ENCODE data around the gene SLC10A4.

SLC10A4 gene

DNA sequence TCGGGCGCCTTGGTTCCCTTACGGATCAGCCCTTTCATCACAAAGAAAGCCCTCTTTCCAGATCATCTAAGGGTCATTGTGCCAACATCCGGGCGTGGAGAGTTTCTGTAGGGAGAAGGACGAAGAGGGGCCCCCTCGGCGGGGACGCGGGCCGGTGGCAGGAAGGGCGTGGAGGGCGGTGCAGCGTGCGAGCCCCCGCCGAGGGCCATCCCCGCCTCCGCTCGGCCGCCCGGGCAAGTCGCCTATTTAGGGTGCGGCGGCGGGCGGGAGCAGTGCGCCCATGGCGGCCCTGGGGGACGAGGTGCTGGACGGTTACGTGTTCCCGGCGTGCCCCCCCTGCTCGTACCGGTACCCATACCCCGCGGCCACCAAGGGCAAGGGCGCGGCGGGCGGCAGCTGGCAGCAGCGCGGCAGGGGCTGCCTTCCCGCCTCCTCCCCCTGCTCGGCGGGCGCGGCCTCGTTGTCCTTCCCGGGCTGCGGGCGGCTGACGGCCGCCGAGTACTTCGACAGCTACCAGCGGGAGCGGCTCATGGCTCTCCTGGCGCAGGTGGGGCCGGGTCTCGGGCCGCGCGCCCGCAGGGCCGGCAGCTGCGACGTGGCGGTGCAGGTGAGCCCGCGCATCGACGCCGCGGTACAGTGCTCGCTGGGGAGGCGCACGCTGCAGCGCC is 7.0 kb downstream of the SLC10A4 start, which contains the start of gene ZAR1:
Gene ZAR1 (plus strand): TSS at position 241 of the 668 bp plus-strand sequence. CDS start 40 bp downstream, at position 281.
- no peak for DNase-seq

DNA sequence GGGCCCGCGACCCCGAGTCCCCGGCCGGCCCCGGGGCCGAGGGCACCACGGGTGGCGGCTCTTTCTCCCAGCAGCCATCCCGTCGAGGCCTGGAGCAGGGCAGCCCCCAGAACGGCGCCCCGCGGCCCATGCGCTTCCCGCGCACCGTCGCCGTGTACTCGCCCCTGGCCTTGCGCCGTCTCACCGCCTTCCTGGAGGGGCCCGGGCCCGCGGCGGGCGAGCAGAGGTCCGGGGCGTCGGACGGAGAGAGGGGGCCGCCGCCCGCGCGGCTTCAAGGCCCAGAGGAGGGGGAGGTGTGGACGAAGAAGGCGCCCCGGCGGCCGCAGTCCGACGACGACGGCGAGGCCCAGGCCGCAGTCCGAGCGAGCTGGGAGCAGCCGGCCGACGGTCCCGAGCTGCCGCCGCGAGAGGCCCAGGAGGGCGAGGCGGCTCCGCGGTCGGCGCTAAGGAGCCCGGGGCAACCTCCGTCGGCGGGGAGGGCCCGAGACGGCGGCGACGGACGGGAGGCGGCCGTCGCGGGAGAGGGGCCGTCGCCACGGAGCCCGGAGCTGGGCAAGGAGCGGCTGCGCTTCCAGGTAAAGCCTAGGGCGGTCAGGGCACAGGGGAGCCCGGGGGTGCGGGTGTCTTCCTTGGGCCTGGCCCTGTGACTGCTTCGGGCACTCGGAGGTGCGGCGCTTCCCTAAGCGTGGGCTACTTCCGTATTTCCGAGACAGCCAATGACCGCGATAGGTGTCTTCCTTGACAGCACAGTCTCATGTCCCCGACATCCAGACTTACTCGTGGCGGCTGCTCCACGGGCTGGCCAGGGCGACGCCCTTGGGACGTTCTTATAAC is 7.8 kb downstream of the SLC10A4 start:
- DNase-seq = no peak

DNA sequence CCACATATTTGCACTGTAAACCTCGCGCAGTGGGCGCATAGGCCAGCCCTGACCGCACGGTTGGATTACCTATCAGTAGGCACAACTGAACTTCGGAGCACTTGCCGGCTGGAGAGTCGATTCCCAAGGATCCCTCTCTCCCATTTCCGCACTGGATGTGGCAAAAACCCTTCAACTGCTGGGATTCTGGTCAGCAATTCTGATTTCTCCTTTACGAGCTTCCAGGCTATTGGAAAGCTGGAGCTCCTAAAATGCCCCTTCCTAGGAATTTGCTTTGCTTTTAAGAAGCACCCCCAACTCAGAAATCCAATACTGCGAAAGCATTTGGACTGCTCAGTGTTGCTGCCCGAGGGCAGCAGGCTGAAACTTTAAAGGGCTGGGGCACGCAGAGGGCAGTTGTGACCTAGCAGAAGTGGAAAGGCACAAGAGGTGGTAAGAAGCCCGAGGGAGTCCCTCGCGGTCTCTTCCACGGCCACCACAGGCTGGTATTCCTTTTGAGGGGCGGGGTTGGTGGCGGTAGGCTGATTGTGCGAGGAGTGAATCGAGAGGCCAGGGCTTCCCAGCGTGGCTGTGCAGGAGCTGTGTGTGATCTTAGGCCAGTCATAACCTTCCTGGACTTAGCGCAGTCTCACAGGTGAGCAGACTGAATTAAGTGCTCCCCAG is 8.5 kb downstream of the SLC10A4 start:
- DNase-seq = no peak

DNA sequence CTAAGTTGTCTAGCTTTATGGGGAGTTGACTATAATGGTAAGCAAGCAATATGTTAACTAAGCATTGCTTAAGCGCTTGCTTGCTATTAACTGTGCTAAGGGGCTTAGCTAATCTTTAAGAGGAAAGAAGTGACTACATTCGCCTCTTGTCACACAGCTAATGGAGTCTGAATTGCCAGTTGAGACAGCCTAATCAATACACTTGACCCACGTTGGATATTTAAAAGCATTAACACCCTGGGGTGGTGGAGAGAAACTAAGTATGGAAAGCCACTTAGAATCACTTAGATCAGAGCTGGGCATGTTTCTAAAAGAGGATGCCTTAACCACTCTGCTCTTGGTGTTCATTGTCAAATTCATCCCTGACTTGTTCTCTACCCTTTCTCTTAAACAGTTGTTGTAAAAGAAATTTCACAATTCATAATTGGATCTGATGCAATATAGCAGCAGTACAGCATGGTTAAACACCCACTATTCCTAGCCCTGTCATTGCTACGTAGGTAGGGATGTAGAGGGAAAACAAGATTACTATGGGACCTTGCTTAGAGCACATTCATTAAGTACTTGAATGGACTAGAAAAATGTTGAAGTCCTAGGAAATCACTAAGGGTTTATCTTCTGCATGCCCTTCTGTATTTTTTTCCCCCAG is 10.4 kb downstream of the SLC10A4 start:
- DNase-seq = no peak

DNA sequence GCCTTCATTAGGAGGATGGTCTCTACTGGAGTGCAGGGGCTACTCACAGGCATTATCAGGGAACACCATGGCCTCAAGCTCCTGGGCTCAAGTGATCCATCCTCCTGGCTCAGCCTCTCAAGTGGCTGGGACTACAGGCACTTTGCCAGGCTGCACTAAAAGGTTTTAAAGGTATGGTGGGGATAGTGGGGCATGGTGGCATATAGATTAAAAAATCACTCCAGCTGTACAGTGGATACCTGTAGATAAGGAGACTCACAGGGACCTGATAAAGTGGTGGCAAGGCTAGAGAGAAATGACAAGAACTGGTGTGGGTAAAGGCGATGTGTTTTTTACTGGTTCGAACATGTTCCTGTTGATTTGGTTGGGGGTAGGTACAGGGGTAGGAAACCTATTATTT is 12.8 kb downstream of the SLC10A4 start:
- no peak for DNase-seq

DNA sequence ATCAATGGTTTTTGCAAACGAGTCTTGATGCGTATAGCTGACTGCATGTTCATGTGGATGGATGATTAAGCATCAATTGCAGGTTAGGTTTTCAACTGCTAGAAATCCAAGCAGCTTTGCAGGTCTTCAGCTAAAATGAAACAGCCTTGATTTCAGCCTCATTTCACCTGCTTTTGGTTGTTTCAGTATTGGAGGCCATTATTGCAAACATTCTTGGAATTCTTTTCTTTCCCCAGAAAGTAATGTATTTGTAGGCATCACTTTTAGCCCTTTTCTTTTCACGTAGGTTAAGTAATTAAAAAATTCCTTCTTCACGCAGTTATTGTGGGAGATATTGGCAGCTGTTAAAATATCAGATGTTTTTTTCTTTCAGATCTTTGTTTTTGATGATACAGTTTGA is 15.8 kb downstream of the SLC10A4 start:
- no peak for DNase-seq

DNA sequence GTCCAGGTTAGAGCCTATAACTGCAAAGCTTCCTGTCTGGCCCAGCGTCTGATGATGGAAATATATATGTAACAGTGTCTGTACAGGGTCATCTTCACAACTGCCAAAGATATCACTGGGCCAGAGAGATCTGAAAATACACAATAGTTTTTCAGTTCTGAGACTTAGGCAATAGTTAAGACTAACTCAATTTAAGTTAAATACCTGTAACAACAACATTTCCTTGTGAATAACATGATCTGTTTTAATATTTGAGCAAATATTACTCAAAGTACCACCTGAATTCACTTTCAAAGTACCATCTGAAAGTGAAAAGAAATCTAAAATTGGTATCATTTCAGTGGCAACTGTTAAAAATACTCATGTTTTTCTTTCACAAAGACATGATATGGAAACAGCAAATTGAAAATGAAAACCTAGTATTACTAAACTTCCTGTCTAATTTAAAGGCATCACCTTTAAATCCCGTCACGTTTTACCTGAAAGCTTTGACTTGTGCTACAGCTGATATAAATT is 16.5 kb downstream of the SLC10A4 start:
- DNase-seq = no peak

DNA sequence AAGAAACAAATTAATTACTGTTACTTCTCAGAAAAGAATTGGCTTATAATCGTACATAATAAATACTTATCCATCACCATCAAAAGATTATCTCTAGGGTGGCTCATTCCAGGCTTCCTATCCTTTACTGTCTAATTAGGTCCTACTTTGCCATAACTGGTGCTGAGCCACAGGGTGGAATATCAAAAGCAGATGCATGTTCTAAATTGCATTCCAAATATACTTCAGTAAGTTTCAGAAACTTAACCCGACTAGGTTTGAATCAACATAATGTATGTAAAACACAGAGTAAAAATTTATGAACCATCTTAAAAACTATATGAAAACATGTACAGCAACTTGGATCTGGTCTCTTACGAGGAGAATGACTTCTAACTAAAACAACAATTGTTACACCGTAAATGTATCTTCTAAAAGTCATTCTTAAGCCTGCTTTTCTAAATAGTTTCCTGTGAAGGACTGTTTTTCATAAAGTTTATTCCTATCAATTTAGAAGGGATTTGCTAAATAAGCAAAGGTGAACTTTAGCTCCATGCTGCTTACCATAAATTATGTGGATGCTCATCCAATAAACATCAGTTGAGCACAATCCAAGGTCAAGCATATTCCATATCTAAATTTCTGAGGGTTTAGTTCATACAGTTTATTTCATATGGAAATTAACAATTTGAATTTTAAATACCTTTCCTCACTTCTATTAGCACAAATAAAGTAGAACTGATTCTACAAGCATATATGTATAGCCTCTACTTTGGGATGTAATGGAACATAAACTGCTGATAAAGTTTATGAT is 20.3 kb downstream of the SLC10A4 start:
- no peak for DNase-seq

DNA sequence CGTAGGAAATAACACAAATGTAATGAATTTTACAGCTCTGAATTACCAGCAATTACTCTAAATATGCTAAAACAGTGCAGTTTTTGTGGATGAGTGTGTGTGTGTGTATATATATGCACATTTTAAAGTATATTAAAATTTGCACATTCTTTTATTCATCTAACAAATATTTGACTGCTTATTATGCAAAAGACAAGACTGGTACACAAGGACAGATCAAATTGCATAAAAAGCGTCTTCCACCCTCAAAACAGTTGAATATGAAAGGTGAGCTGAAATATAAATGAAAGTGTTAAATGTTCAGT is 20.8 kb downstream of the SLC10A4 start:
- no peak for DNase-seq

DNA sequence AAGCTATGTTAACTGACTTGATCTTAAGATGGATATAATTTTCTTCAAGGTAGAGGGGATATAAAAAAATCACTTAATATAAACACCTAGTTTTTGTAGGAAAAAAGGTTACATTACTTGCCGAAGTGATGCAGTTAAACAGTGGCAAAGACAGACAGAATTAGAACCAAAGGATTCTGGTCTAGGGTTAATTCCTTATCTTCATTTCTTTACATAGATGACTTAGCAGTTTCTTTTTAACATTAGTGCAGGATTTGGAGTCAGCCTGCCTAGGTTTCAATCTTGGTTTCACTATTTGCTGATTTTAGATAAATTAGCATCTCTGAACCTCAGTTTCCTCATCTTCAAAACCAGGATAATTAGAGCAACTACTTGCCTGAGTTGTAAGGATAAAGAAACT is 21.2 kb downstream of the SLC10A4 start:
- no peak for DNase-seq

DNA sequence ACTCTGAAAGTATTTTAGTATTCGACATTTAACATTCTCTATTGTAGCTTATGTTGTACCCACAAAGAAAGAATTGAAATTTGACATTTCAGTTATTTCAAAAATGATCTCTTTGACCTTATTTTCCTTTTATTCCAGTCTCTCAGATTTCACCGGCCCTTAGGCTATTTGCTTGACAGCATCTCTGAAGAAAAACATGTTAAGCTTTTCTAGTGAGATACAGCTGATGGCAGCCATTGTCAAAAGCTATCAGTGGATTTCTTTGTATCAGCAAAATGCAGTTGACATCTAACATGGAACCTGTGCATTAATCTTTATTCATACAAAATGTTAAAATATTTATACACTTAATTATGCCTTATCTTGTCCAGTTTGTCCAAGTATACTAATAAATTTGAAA is 23.6 kb downstream of the SLC10A4 start:
- no peak for DNase-seq

DNA sequence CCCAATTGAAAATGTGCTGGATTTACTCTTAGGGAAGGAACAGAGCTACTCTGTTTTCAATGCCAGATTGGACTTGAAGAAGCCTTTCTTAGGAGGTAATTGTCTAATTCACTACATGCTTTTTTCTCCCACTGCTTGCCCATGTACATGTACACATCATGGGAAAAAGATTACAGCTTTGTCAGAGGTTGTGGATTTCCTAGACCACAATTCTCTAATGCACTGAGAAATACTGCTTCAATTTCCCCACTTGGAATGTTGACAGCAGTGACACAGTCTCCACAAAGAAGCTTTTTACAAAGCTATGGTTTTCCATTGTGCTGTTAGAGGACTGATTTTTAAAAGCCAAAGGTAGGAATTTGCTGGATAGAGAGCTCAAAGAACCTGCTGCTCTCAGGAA is 26.4 kb downstream of the SLC10A4 start:
- DNase-seq = no peak

DNA sequence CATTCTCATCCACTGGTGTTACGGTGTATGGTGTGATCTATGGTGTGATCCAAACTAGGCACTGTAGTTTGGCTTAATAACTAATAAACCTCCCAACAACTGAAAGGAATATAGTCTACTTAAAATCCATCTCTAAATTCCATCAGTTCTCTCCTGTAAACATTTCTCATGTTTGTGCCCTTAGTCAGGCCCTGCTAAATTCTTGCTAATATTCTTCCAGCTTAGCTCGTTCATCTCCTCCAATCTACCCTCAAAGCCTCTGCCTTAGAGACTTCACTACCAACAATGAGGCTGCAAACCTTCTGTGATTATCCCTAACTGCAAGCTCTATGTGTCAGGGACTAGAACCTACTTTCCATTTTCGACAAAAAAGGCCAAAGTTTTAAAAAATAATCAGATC is 35.0 kb downstream of the SLC10A4 start:
- DNase-seq = no peak

DNA sequence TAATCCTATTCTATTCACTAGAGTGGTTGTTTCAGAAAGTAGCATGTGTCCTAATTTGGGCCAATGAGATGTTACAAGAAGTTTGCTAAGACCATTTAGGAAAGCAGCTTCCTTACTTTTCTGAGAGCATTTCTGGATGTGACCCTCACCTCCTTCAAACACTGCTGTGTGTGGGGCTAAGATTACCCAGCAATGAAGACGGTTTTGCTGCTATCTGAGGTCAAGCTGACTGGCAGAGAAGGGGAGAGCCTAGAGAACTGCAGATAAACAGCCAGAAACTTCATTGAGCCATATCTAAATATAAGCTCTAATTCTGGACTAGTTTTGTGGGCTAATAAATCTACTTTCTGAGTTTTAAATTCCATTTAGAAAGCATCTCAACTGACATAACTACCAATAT is 43.3 kb downstream of the SLC10A4 start:
- DNase-seq = no peak

DNA sequence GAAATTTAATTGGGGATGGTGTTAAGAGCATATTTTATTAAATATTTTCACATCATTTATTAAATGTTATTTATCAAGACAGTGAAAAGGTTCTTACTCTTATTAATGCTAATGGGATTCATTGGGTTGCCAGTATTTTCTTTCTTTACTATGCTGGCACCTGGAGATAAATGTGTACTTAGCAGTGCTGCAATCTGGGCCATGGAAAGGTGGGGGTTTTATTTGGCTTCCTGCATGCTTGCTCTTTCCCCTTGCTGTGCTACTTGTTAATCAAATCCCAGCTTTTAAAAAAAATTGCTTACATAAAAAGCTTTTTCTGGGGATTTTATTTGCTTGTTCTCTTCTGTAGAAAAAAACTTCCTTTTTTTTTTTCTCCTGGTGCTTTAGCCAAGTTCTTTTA is 55.2 kb downstream of the SLC10A4 start:
- DNase-seq = no peak
